Stimulated activated CD8-positive, alpha-beta memory T cell treated with anti-CD3 and anti-CD28 coated beads, Interleukin-7, amount 100 ng/mL, for 24 hours (primary cell): ENCODE results near the gene PTPRN2.
"Not testable (repeated sequence)": the region's sequence is repeated elsewhere in the genome, so short reads cannot be mapped to it uniquely, and the experiment has no call there.

ENCODE experiments used
- DNase-seq: peaks from one replicate; pipeline ENCODE4 v3.0.0-alpha.2; 2020; ENCODE audit warnings: low read depth

The PTPRN2 gene

DNA sequence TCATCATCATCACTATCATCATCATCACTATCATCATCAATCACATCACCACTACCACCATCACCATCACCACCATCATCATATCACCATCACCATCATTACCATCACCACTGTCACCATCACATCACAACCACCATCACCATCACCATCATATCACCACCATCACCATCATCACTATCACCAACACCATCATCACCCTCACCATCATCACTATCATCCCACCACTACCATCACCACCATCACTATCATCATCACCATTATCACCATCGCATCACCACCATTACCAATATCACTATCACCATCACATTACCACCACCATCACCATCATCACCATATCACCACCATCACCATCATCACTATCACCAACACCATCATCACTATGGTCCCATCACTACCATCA lies 539.1 kb downstream of the PTPRN2 start:
- no peak for DNase-seq

DNA sequence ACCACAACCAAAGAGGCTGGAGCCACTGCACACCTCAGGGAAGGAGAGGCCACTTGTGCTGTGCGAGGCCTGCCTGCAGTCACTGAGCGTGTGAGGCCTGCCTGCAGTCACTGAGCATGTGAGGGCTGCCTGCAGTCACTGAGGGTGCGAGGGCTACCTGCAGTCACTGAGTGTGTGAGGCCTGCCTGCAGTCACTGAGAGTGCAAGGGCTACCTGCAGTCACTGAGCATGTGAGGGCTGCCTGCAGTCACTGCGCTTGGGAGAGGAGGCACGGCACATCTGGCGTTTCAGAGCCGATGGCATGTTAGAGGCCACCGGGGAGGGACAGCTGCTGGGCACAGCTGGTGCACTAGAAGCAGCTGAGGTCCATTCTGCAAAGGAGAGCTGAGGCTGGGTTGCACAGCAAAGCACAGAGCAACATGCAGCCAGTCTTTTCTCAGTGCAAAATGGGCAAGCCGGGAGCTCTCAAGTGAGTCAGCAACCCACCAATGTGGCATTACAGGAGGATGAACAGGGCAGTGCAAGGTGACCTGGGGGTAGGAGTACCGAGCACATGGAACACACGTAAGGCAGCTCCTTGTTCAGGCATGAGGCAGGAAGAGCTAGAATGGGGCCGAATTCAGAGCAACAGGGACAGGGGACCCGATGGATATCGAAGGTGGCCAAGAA lies 540.1 kb downstream of the PTPRN2 start:
- no peak for DNase-seq

DNA sequence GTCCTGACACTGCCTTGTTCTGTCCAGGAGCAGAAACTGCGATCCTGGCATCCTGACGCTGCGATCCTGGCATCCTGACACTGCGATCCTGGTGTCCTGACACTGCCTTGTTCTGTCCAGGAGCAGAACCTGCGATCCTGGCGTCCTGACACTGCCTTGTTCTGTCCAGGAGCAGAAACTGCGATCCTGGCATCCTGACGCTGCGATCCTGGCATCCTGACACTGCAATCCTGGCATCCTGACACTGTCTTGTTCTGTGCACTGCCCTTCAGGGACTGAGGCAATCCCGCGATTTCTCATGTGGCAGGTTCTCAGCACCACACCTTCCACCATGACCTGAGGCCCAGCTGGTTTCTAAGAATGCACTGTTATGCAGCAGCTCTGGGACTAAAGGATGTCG lies 541.4 kb downstream of the PTPRN2 start:
- DNase-seq = not testable (repeated sequence)

DNA sequence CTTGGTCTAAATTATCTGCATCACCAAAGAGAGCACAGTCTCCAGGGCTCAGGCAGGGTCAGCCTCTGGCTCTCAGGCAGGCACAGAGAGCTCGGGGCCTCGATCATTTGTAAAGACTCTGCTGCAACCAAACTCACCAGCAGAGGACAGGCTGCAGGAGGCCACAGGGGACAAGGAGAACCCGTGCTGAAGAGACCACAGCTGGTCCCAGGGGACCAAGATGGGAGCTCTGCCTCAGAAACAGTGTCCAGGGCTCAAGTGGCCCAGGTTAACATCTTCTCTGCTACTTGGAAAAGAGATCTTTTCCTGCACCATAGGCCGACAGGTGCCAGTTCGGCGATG lies 543.2 kb downstream of the PTPRN2 start:
- no peak for DNase-seq

DNA sequence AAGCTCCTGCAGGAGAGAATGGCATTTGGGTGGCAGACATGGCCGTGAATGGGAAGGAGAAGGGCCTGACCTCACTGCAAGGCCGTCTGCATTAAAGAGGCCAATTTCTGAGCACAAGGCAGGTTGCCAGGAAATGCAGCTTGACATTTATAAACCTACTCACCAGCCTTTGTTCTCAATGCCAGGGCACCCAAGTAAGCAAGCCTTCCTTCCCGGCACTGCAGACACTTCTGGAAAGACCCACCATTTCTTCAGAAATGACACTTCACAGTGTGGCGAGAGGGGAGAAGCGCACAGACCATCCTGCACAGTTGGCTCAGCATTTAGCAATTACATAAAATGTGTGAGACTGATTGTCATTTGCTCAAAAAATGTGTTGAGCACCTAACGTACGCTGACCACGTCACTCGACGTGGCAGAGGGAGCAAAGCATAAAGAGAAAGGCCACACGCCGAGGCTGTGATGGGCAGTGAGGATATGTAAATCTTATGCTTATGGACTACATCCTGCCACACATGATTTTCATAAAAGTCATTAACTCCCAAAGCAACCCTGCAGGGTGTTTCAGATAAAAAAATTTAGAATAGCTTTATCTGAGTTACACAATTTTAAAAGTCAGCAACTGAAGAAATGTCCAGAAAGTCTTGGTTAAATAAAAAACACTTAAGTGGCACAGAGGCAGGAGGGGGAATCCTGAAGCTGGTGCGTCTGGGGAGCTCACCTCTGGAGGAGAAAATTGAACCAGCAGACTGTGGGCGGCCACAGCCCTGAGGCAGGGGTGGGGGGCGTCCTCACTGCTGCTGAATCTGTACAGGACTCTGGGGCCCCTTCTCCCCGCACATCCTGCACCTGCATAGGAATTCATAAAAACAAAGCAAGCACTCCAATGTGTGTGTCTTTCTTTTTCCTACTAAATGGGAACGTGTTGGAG lies 543.8 kb downstream of the PTPRN2 start:
- DNase-seq = no peak

DNA sequence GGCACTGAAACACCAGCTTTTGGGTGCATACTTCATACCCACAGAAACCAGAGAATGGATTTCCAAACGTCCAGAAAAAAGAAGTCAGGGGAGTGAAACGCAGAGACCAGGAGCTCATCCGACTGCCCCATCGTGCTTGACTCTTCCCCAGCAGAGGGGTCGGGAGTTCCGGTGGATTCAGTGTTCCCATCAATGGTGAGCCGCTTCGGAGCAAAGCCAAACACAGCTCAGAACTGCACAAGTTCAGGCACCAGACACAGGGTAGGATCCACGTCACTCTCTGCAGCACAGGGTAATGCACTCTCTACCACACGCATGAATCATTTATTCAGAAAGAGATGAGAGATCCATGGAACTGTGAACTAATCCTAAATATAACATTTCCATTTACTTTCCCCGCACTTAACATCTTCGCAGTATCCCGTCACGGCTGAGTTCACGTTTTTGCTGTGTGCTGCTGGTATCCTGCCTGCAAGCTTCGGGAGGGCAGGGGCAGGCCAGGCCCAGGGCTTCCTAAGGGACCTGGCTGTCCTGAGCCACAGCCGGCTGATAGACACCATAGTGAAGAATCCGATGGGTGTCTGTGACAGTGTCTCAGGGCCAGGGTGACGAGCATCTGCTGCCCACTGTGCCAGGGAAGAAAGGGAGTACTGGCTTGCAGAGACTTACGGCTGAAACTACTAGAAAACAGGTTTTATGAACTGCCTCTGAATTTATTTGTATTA lies 545.3 kb downstream of the PTPRN2 start:
- DNase-seq = no peak

DNA sequence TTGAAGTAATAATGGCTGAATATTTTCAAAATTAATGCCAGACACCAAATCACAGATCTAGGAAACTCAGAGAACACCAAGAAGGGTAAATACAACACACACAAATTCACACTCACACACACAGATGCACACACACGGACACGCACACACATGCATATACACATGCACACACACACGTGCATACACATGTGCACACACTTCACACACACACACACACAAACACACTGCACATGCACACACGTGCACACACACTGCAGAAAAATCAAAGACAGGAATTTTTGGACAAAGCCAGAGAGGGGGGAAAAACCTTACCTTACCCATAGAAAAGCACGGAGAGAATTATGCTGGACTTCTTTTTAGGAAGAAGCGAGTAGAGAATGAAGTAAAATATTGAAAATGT lies 547.4 kb downstream of the PTPRN2 start:
- DNase-seq = no peak

DNA sequence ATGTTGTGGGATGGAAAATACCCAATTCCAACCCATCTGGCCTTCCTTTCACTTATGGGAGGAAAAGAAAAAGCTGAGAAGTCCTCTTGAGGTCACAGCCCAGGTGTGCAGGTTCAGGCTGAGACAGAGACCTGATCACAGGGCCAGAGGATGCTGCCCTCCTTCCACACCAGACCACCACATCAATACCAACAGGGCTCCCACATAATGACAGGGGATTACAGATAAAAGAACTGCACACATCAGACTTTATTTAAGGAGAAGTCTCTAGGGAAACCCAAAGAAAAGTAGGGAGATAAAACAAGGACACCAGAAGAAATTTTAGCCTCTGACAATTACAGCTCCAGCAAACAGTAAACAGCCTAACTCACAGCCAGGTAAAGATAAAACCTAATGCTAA lies 548.4 kb downstream of the PTPRN2 start:
- no peak for DNase-seq

DNA sequence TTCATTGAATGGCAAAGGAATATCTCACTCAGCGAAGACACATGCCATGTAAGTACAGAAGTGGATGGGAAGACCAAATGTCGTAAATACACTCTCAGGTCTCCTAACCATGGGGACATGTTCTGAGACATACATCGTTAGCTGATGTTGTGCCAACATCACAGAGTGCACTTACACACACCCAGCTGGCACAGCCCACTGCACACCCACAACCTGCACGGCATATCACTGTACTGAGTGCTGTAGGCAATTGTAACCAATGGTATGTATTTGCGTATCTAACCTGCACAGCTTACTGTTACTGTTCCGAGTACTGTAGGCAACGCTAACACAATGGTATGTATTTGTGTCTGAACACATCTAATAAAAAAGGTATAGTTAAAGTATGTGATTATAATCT lies 550.4 kb downstream of the PTPRN2 start:
- no peak for DNase-seq

DNA sequence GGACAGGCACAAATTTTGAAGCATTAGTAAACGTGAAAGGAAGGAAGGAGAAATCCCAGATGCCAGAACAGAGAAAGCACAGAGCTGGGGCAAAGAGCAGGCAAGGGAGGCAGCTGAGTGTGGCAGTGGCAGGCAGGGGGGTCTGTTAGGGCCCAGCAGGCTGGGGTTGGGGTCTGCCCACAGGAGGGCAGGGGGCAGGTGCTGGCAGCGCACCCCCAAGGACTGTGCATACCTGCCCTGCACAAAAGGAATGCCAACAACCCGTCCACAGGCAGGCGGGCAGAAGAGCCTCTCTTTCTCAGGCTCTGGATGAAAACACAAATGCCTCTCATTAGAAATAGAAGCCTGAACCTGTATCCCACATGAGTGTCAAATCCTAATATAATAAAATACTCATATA lies 552.3 kb downstream of the PTPRN2 start:
- DNase-seq = no peak

DNA sequence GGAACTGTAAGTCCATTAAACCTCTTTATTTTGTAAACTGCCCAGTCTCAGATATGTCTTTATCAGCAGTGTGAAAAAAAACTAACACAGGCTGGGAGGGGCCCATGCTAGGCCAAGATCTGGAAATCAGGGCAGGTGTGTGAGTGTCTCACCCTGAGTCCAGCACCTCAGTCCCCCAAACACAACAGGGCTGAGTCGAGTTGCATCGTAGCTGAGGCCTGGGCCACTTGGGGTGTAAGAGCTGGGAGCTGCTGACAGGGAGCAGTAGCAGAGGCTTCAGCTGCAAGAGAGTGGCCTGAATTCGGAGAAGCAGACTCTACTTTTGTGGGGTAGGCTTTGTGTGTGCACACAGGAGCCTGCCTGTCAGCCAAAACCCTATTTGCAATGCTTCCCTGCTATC lies 553.1 kb downstream of the PTPRN2 start:
- DNase-seq = no peak

DNA sequence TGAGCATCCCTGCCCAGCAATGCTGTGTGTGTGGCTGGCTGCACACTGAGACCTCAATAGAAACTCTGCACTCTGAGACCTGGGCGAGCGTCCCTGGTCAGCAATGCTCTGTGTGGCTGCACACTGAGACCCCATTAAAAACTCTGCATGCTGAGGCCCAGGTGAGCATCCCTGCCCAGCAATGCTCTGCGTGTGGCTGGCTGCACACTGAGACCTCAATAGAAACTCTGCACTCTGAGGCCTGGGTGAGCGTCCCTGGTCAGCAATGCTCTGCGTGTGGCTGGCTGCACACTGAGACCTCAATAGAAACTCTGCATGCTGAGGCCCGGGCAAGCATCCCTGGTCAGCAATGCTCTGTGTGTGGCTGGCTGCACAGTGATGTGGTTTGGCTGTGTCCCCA lies 553.7 kb downstream of the PTPRN2 start:
- not testable (repeated sequence) for DNase-seq

DNA sequence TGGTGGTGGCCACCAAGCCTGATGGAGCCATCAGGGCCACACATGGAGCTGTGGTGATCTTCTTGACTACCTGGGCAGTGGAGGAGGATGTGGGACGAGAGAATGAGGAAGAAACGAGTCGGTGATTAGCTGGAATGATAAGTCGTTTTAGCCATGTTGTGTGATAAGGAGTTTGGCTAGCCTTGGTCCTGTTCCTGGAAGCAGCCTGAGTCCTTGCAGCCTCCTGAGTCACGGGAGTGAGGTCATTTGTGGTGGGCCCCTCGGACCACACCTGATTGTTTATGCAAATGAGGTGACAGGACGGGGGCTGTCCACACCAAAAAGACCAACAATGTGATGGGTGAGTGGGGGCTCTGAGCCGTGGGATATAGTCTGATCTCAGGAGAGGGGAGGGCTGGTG lies 554.4 kb downstream of the PTPRN2 start:
- no peak for DNase-seq

DNA sequence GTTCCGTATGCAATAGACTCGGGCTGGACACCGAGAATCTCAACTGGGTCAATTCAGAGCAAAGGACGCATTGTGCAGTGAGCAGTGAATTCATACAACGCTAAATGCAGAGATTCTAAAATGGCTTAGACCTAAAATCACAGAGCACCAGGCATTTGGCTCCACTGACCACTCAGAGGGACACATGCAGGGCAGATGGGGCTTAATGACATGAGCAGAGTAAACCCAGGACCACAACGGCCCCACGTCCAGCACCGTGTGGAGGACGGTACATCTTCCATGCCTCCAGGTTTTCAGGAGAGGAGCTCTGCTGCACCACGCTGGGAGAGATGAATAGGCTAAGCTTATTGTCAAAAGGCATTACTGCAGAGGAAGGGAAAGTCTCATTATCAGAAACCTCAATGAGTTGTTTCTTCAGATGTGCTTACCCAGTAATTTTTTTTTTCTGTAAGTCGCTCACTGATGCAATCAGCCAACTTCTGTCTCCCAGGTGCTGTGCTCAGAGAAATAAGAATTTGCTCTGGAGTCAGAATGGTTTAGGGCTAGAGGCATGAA lies 555.0 kb downstream of the PTPRN2 start:
- no peak for DNase-seq

DNA sequence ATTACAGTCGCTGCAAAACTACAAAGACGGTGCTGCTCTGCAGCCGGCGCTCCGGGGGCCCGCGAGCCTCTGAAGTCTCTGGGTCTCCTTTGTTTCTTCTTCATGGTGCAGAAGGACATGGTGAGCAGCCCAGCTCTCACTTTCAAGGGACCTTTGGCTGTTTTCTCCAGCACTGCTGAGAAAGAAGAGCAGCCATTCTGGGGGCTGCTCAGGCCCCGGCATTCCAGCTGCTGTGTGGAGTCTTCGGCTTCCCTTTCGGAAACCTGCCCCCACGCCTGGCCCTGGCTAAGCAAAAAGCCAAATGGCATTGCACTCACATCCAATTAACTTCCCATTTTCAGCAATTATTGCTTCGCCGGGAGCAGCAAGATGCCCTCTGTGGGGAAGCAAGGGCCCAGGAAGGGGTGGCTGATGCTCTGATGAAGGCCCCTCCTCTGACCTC lies 555.7 kb downstream of the PTPRN2 start:
- no peak for DNase-seq

DNA sequence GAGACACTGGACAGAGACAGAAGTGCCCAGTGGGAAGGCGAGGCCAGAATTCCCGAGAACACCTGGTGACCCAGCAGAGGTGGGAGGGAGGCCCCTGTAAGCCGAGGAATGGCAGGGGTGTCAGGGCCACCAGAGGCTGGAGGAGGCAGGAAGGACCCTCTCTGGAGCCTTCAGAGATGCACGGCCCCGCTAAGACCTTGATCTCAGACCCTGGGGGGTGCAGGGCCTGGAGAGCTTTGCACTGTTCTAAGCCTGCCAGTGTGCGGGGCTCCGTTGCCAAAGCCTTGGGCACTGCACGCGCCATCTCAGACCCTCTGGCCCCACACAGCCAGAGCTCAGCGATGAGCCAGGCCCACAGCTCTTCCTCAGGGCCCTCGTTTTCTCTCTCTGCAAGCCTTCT lies 557.1 kb downstream of the PTPRN2 start:
- DNase-seq = no peak

DNA sequence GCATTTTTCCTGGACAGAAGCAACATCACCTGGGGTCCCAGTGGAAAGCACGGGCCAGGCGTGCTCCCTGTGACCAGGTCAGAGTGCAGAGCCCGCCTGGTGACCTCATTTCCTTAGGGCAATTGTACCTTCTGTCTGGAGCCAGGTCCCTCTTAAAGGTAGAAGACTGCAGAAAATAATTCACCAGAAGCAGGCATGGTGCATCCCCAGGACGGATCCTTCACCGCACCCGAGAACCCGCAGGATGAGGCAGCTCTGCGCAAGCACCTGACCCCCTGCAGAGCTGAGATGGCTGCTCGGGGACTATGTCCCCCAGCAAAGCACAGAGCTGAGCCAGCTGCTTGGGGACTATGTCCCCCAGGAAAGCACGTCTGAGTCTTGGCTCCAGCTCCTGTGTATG lies 557.6 kb downstream of the PTPRN2 start:
- no peak for DNase-seq

DNA sequence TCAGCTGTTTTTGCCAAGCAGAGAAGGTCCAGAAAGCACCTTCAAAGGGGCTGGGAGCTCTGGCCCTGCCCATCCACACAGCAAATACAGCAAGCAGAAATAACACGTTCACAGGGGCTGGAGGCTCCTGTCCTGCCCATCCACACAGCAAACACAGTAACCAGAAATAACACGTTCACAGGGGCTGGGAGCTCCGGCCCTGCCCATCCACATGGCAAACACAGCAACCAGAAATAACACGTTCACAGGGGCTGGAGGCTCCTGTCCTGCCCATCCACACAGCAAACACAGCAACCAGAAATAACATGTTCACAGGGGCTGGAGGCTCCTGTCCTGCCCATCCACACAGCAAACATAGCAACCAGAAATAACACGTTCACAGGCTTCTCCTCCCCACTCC lies 558.1 kb downstream of the PTPRN2 start:
- DNase-seq = no peak

DNA sequence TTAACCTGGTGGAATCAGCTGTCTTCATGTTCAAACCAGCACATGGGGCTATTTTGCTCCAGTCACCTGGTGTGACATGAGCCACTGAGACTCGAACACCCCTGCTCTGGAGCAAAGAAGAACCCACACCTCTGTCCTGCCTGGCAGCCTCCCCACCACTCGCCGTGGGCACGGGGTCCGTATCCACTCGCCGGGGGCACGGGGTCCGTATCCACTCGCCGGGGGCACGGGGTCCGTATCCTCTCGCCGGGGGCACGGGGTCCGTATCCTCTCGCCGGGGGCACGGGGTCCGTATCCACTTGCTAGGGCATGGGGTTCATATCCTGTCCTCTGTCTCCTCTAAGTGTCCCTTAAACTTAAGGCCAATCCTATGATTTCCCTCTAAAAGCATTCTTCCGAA lies 558.7 kb downstream of the PTPRN2 start:
- DNase-seq = no peak

DNA sequence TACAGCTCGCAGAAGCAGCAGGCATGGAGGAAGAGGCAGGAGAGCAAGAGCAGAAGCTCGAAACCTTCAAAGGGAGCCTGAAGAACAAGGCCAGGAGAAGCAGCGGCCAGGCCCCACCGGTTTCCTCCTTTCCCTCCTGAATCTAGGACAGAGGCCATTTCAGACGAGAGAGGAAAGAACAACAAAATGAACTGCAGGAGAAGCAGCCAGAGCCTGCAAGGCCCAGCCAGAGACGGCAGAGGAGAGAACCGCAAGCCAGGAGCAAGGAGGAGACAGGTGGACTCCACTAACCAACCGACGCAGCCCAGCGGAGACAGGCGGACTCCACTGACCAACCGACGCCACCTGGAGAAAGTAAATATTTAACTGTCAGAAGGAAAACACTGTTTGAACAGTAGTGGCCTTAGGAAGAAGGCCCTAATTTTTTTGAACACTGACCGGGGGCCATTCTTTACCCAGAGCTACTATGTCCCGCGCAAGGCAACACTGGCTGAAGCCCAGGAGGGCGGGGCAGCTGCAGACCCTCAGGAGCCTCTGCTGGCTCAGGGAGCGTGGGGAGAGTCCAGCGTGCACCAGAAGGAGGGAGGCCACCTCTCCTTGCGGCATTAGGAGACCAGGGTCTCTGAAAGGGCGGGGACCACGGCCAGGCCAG lies 559.2 kb downstream of the PTPRN2 start:
- DNase-seq = no peak

DNA sequence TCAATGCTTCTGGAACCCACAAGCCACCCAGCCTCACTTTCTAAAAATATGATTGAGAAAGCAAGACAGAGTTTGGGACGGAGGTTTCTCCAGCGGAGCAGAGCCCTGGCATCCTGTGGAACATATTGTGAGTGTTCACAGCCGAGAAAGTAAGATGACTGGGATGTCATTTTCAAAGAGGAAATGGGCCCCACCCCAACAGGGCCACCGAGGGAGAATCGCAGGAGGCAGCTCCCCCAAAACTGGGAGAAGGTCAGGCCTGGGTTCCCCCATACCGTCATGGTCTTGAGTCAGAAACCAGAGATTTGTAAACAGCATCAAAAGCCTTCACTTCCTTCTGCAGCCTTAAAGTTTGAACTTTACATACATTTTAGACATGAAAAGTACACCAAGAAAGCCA lies 560.0 kb downstream of the PTPRN2 start:
- no peak for DNase-seq

DNA sequence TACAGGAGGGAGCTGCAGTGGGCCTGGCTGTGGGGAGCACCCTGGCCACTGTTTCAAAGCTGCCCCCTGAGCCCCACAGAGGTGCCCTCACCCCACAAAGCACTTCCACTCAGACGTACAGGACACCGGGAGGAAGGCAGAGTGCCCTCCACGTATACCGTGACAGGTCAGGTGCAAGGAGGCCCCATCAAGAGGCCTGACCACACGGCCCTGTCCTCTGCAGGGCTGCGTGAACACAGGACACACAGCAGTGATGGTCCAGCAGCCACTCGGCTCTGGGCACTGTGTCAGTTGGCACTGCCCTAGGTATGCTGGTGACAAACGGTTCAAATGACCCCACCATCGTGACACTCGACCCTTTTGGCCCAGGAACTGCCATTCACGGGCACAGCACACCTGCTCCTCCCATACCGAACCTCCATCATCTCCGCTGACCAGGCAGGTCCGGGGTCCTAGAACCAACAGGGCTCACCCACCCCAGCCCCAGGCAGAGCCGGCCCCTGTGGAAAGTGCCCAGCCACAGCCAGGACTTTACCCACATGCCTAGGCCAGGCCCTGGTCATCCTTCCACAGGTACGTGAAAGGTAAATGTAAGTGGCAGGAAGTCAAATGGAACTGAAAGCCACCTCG lies 560.9 kb downstream of the PTPRN2 start:
- DNase-seq = no peak
